ENCODE measurements around the gene RBM47.
A peak's percentile ranks its signal among the peaks of the same experiment; 100 is the strongest.

The RBM47 gene

DNA sequence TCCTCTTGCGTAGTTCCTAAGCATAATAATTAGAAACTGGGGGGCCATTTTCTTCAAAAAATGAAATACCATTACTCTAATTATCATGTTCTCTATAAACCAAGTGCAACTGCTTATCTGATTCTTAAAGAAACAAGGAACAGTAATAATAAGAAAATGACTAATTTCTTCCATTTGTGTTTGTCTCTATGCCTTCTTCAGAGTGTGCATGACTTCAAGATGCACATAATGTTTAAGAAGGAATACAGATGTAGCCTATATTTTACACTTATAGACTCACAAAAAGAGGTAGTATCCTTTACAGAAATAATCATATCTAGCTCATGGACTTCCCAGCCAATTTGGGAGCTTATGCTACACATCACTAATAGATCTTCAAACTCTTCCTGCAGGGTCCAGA is 162.9 kb downstream of the RBM47 start:
- no peak overlapping the region for H2AFZ ChIP-seq (ENCODE audit: low read depth)
- no peak overlapping the region for H3K4me2 ChIP-seq
- no peaks in the 10 kb centered on the region for H3K79me2 ChIP-seq (ENCODE audit: insufficient read depth, low read depth)
- H3K4me3 ChIP-seq (IDR thresholded peaks at IDR 0.05; ENCODE audit: insufficient read depth, low read depth, low read length), result no peak overlapping the region
- no peaks in the 10 kb centered on the region for H3K36me3 ChIP-seq (ENCODE audit: insufficient read depth)
- peaks cover 31% of the 10 kb centered on the region for H3K4me1 ChIP-seq (ENCODE audit: low read depth, poor library complexity, severe bottlenecking)
- H4K20me1 ChIP-seq (ENCODE audit: insufficient read depth), result no peaks in the 10 kb centered on the region
- no peak overlapping the region for H3K27ac ChIP-seq
- H3K27me3 ChIP-seq (ENCODE audit: insufficient read depth, low read depth), result no peaks in the 10 kb centered on the region
- TF ChIP-seq, protein P1, sequence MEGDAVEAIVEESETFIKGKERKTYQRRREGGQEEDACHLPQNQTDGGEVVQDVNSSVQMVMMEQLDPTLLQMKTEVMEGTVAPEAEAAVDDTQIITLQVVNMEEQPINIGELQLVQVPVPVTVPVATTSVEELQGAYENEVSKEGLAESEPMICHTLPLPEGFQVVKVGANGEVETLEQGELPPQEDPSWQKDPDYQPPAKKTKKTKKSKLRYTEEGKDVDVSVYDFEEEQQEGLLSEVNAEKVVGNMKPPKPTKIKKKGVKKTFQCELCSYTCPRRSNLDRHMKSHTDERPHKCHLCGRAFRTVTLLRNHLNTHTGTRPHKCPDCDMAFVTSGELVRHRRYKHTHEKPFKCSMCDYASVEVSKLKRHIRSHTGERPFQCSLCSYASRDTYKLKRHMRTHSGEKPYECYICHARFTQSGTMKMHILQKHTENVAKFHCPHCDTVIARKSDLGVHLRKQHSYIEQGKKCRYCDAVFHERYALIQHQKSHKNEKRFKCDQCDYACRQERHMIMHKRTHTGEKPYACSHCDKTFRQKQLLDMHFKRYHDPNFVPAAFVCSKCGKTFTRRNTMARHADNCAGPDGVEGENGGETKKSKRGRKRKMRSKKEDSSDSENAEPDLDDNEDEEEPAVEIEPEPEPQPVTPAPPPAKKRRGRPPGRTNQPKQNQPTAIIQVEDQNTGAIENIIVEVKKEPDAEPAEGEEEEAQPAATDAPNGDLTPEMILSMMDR (conservative IDR thresholded peaks at IDR 0.05; ENCODE audit: low read depth, low read length), result no peak
- no peak overlapping the region for H3K9ac ChIP-seq

- no peak overlapping the region for H2AFZ ChIP-seq (ENCODE audit: low read depth)
- no peak overlapping the region for H3K4me2 ChIP-seq
- H4K20me1 ChIP-seq (ENCODE audit: insufficient read depth), result no peaks in the 10 kb centered on the region
- no peak overlapping the region for H3K9ac ChIP-seq
- no peak overlapping the region for H3K4me3 ChIP-seq (IDR thresholded peaks at IDR 0.05; ENCODE audit: insufficient read depth, low read depth, low read length)
- peak overlapping the region; percentile 15; the same call in 1 of the 2 replicates for H3K27ac ChIP-seq
- TF ChIP-seq, protein P1 (conservative IDR thresholded peaks at IDR 0.05; ENCODE audit: low read depth, low read length), result no peak
- H3K79me2 ChIP-seq (ENCODE audit: insufficient read depth, low read depth), result no peaks in the 10 kb centered on the region
- H3K27me3 ChIP-seq (ENCODE audit: insufficient read depth, low read depth), result no peaks in the 10 kb centered on the region
- peaks cover 32% of the 10 kb centered on the region for H3K4me1 ChIP-seq (ENCODE audit: low read depth, poor library complexity, severe bottlenecking)
- H3K36me3 ChIP-seq (ENCODE audit: insufficient read depth), result no peaks in the 10 kb centered on the region
These were observed 167.3 kb downstream of the RBM47 start for GRCh38 chr4:40462326-40462725.

DNA sequence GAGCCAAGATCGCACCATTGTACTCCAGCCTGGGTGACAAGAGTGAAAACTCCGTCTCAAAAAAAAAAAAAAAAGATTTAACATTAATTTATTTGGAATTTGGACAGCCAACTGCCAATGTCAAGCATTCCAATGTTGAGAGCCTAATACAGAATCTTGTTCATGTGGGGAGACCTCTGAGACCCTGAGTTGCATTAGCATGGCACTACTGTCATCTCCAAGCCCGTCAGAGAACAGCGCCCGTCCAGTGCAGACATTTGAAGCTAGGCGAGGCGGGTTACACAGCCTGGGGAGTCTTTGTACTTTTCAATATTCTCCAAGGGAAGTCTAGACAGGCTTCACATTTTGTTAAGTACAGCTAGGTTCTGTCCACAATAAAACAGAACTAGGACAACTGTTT is 167.8 kb downstream of the RBM47 start:
- Histone ChIP-seq H4K20me1 (ENCODE audit: insufficient read depth) (no peaks in the 10 kb centered on the region), H3K4me1 (ENCODE audit: low read depth, poor library complexity, severe bottlenecking) (peaks cover 32% of the 10 kb centered on the region), H3K79me2 (ENCODE audit: insufficient read depth, low read depth) (no peaks in the 10 kb centered on the region), H3K4me2 (no peak overlapping the region), H3K4me3 (IDR thresholded peaks at IDR 0.05; ENCODE audit: insufficient read depth, low read depth, low read length) (no peak overlapping the region), H2AFZ (ENCODE audit: low read depth) (no peak overlapping the region), H3K27ac (no peak overlapping the region; the same call in 1 of the 2 replicates), H3K36me3 (ENCODE audit: insufficient read depth) (no peaks in the 10 kb centered on the region), H3K27me3 (ENCODE audit: insufficient read depth, low read depth) (no peaks in the 10 kb centered on the region), H3K9ac (no peak overlapping the region)
- TF ChIP-seq, protein P1 (conservative IDR thresholded peaks at IDR 0.05; ENCODE audit: low read depth, low read length), result no peak

DNA sequence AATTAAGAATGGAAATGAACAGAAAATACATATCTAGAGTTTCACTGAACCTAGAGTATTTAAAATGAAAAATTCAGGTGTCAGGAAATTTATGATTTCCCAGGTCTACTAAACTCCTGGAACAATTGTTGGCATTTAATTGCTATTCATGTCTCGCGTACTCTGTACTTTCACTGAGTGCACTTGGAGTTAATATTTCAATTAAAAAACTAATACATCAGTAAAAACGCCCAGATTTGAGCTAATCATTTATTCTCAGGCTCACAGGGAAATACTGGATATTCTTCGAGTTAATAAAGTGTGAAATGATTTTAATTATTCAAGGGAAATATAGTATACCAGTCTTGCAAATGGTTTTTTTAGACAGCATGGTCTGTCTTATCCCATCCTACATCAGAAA is 168.6 kb downstream of the RBM47 start:
- Histone ChIP-seq H3K4me3 (IDR thresholded peaks at IDR 0.05; ENCODE audit: insufficient read depth, low read depth, low read length) (no peak overlapping the region), H3K36me3 (ENCODE audit: insufficient read depth) (no peaks in the 10 kb centered on the region), H3K4me2 (no peak overlapping the region), H3K79me2 (ENCODE audit: insufficient read depth, low read depth) (no peaks in the 10 kb centered on the region), H2AFZ (ENCODE audit: low read depth) (no peak overlapping the region), H4K20me1 (ENCODE audit: insufficient read depth) (no peaks in the 10 kb centered on the region), H3K27me3 (ENCODE audit: insufficient read depth, low read depth) (no peaks in the 10 kb centered on the region), H3K4me1 (ENCODE audit: low read depth, poor library complexity, severe bottlenecking) (peaks cover 32% of the 10 kb centered on the region), H3K9ac (no peak overlapping the region), H3K27ac (no peak overlapping the region)
- TF ChIP-seq, protein P1 (conservative IDR thresholded peaks at IDR 0.05; ENCODE audit: low read depth, low read length), result no peak
